IgD-negative memory B cell (primary cell): ENCODE measurements around the gene STK10. TPM values are rescaled to one million over a fixed set of nuclear protein-coding genes. Genes with fewer than 3 reads are reported as not detected.
A peak's percentile ranks its signal among the peaks of the same experiment; 100 is the strongest.
"Not testable (repeated sequence)": the region's sequence is repeated elsewhere in the genome, so short reads cannot be mapped to it uniquely, and the experiment has no call there.

ENCODE experiments used
- H3K27ac Mint-ChIP-seq, 3 donors: one replicate each; pipeline ENCODE4 v1.8.0; 2020 to 2022; ENCODE audit warnings: mild to moderate bottlenecking in 3 of 3, mixed read lengths in 3 of 3, moderate library complexity in 1 of 3
- H3K27me3 Mint-ChIP-seq: one replicate; pipeline ENCODE4 v1.8.0; 2021; ENCODE audit warnings: mixed read lengths
- H3K36me3 Mint-ChIP-seq: one replicate; pipeline ENCODE4 v1.8.0; 2020; ENCODE audit warnings: mild to moderate bottlenecking, mixed read lengths
- H3K4me1 Mint-ChIP-seq, 3 donors: one replicate each; pipeline ENCODE4 v1.8.0; 2020 to 2022; ENCODE audit warnings: mixed read lengths in 3 of 3, mild to moderate bottlenecking in 1 of 3
- H3K4me3 Mint-ChIP-seq, 4 donors: one replicate each; pipeline ENCODE4 v1.8.0; 2020 to 2022; ENCODE audit warnings: mild to moderate bottlenecking in 4 of 4, mixed read lengths in 4 of 4, moderate library complexity in 3 of 4
- H3K9me3 Mint-ChIP-seq, 3 donors: one replicate each; pipeline ENCODE4 v1.8.0; 2020 to 2021; ENCODE audit warnings: mixed read lengths in 3 of 3, mild to moderate bottlenecking in 1 of 3
- polyA plus RNA-seq: library from polyadenylated mRNA; unstranded; fragments of 300-500 nt; fragmentation: Illumina TruSeq; gene quantifications from one replicate; pipeline ENCODE4 v1.2.3, GENCODE V29; 2021

Gene STK10
- polyA plus RNA-seq, 1 donor from 2014 or later = 87.9 TPM

DNA sequence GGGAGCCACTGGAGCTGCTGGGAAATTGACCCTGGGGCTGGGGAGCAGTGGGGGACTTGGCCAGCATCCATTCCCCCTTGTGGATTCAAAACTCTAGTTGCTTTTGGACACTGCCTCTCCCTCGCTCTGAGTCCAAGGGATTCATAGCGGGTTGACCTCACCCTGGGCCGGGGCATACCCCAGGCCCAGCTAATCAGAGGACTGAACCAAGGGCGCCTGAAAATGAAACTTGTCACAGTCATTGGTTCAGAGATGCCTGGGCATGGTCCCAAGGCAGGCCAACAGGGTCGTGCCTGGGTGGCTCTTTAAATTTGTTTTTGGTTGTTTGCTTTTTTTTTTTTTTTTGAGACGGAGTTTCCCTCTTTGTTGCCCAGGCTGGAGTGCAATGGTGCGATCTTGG, 22.6 kb downstream of the STK10 start:
- H3K4me1 Mint-ChIP-seq = peaks cover 31 to 53% (median 32%) of the 10 kb centered on the region in 3 donors
- H3K27ac Mint-ChIP-seq = peak overlapping the region in 2 of 3 donors; percentile 59 to 92
- no peaks in the 10 kb centered on the region for H3K27me3 Mint-ChIP-seq
- no peaks in the 10 kb centered on the region for H3K9me3 Mint-ChIP-seq
- H3K4me3 Mint-ChIP-seq = peak overlapping the region in 2 of 4 donors; percentile 43 to 87
- H3K36me3 Mint-ChIP-seq = no peaks in the 10 kb centered on the region

- peak overlapping the region in 2 of 3 donors; percentile 53 to 92 for H3K27ac Mint-ChIP-seq
- H3K4me1 Mint-ChIP-seq = peaks cover 28 to 48% (median 29%) of the 10 kb centered on the region in 3 donors
- H3K9me3 Mint-ChIP-seq = no peaks in the 10 kb centered on the region
- H3K36me3 Mint-ChIP-seq = no peaks in the 10 kb centered on the region
- no peaks in the 10 kb centered on the region for H3K27me3 Mint-ChIP-seq
- peak overlapping the region in 1 of 4 donors; percentile 87 for H3K4me3 Mint-ChIP-seq
Measured at GRCh38 chr5:172164769-172165212, 23.2 kb downstream of the STK10 start.

DNA sequence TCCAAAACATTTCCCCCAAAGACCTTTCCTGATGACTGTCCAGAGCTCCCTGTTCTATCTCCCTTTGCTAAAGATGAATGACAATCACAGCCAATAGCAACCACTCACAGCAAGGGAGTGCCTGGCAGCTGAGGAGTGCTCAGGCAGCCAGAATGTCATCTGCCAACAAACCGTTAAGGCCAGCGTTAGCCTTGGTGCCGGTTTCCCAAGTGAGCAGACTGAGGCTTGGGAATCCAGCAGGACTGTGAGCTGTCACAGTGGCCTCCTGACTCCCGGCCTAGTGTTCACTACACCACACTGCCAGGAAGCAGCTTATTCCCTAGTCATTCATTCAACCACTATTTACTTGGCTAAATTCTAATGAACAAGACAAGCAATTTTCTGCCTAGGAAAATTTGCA, 24.7 kb downstream of the STK10 start:
- no peaks in the 10 kb centered on the region for H3K27me3 Mint-ChIP-seq
- peaks cover 33 to 47% (median 34%) of the 10 kb centered on the region in 3 donors for H3K4me1 Mint-ChIP-seq
- H3K27ac Mint-ChIP-seq = no peak overlapping the region
- H3K36me3 Mint-ChIP-seq = no peaks in the 10 kb centered on the region
- no peaks in the 10 kb centered on the region for H3K9me3 Mint-ChIP-seq
- H3K4me3 Mint-ChIP-seq = peak overlapping the region in 1 of 4 donors; percentile 22

- Mint-ChIP-seq H3K4me1 (peaks cover 35 to 46% (median 38%) of the 10 kb centered on the region in 3 donors), H3K4me3 (peak overlapping the region in 1 of 4 donors; percentile 23), H3K27ac (peak overlapping the region in 1 of 3 donors; percentile 32), H3K27me3 (no peaks in the 10 kb centered on the region), H3K36me3 (no peaks in the 10 kb centered on the region), H3K9me3 (no peaks in the 10 kb centered on the region)
Measured at GRCh38 chr5:172162987-172163343, 25.1 kb downstream of the STK10 start.

DNA sequence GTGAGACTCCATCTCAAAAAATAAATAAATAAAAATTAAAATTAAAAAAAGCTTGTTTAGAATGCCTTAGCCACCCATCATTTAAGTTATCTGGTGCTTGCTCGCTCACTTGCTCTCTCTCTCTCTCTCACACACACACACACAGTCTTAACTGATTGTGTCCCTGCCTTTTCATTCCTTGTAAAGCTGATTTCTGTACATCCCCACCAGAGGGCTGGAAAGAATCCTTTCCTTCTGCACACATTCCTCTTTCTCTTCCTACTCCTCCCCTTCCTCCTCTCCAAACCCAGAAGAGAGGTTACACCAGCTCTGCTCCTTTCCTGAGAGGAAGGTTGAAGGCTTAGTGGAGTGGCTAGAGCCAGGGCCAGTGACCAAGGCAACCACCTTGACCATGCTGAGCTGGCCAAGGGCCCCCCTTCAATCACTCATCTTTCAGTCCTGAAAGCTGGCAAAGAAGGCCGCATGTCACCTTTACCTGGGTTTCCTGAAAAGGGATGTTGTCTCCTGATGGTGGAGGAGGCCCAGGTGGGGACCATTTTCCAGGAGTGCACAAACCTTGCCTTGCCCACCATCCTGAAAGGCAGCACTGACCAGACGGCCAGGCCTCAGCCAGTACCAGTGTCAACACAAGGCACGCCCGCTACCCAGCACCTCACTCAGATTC, 25.6 kb downstream of the STK10 start:
- H3K27me3 Mint-ChIP-seq = no peaks in the 10 kb centered on the region
- H3K36me3 Mint-ChIP-seq = no peaks in the 10 kb centered on the region
- peak overlapping the region in 2 of 3 donors; percentile 32 to 96 for H3K27ac Mint-ChIP-seq
- peak overlapping the region in 1 of 4 donors; percentile 78 for H3K4me3 Mint-ChIP-seq
- peaks cover 33 to 45% (median 38%) of the 10 kb centered on the region in 3 donors for H3K4me1 Mint-ChIP-seq
- H3K9me3 Mint-ChIP-seq = no peaks in the 10 kb centered on the region

GRCh38 chr5:172160506-172160905, 27.5 kb downstream of the STK10 start:
- H3K27ac Mint-ChIP-seq = peak overlapping the region in 2 of 3 donors; percentile 12 to 86
- no peaks in the 10 kb centered on the region for H3K27me3 Mint-ChIP-seq
- peaks cover 7% of the 10 kb centered on the region for H3K36me3 Mint-ChIP-seq
- peaks cover 37 to 57% (median 38%) of the 10 kb centered on the region in 3 donors for H3K4me1 Mint-ChIP-seq
- H3K9me3 Mint-ChIP-seq = no peaks in the 10 kb centered on the region
- peak overlapping the region in 2 of 4 donors; percentile 23 to 66 for H3K4me3 Mint-ChIP-seq

DNA sequence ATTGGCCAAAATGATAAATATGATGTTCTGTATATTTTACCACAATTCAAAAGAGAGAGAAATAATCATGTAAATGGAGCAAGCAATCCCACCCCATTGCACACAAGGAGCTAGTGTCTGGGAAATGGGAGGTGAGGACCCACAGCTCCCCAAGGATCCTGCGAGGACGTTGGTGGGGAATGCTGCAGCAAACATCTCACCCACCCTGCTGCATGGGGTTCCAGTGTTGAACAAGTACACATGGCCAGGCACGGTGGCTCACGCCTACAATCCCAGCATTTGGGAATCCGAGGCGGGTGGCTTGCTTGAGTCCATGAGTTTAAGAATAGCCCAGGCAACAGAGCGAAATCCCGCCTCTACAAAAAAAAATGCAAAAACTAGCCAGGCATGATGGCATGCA, 29.0 kb downstream of the STK10 start:
- Mint-ChIP-seq H3K27ac (peak overlapping the region; percentile 65 to 84 (median 74)), H3K9me3 (no peaks in the 10 kb centered on the region), H3K36me3 (peaks cover 9% of the 10 kb centered on the region), H3K27me3 (no peaks in the 10 kb centered on the region), H3K4me1 (peaks cover 41 to 60% (median 48%) of the 10 kb centered on the region in 3 donors), H3K4me3 (peak overlapping the region in 2 of 4 donors; percentile 28 to 67)

- no peaks in the 10 kb centered on the region for H3K9me3 Mint-ChIP-seq
- peak overlapping the region in 2 of 4 donors; percentile 44 to 91 for H3K4me3 Mint-ChIP-seq
Measured at GRCh38 chr5:172156541-172156994, 31.5 kb downstream of the STK10 start.

DNA sequence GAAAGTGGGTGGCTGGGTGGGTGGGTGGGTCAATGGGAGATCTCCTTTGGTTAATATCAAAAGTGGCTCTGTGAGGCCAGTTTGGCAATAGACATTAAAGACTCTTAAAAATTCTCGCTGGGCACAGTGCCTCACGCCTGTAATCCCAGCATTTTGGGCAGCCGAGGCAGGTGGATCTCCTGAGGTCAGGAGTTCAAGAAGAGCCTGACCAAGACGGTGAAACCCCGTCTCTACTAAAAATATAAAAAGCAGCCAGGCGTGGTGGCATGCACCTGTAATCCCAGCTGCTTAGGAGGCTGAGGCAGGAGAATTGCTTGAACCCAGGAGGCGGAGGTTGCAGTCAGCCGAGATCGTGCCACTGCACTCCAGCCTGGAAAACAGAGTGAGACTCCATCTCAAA, 32.9 kb downstream of the STK10 start:
- Mint-ChIP-seq H3K4me3 (peak overlapping the region in 3 of 4 donors; percentile 4 to 49 (median 27)), H3K27ac (peak overlapping the region in 2 of 3 donors; percentile 74 to 96), H3K4me1 (peaks cover 54 to 69% (median 61%) of the 10 kb centered on the region in 3 donors)
- not testable (repeated sequence) for H3K9me3 Mint-ChIP-seq, H3K27me3 Mint-ChIP-seq, H3K36me3 Mint-ChIP-seq

More at GRCh38 chr5:172156541-172156994, 31.5 kb downstream of the STK10 start:
- Mint-ChIP-seq H3K36me3 (peaks cover 9% of the 10 kb centered on the region), H3K27ac (peak overlapping the region in 2 of 3 donors; percentile 30 to 78), H3K27me3 (no peaks in the 10 kb centered on the region), H3K4me1 (peaks cover 49 to 70% (median 60%) of the 10 kb centered on the region in 3 donors)

GRCh38 chr5:172153695-172154094, 34.3 kb downstream of the STK10 start:
- Mint-ChIP-seq H3K27ac (peak overlapping the region; percentile 74 to 96 (median 85)), H3K4me3 (peak overlapping the region in 1 of 4 donors; percentile 70), H3K9me3 (no peaks in the 10 kb centered on the region), H3K27me3 (no peaks in the 10 kb centered on the region), H3K4me1 (peaks cover 51 to 63% (median 54%) of the 10 kb centered on the region in 3 donors), H3K36me3 (peaks cover 9% of the 10 kb centered on the region)

- Mint-ChIP-seq H3K4me3 (peak overlapping the region in 2 of 4 donors; percentile 16 to 48), H3K27ac (peak overlapping the region in 2 of 3 donors; percentile 74 to 87), H3K36me3 (peaks cover 6% of the 10 kb centered on the region), H3K27me3 (no peaks in the 10 kb centered on the region), H3K4me1 (peaks cover 44 to 56% (median 46%) of the 10 kb centered on the region in 3 donors), H3K9me3 (no peaks in the 10 kb centered on the region)
Measured at GRCh38 chr5:172151661-172152210, 36.3 kb downstream of the STK10 start.

GRCh38 chr5:172150514-172151425, 37.3 kb downstream of the STK10 start:
- Mint-ChIP-seq H3K27ac (peak overlapping the region; percentile 85 to 94 (median 91)), H3K36me3 (peaks cover 2% of the 10 kb centered on the region), H3K4me1 (peaks cover 38 to 50% (median 42%) of the 10 kb centered on the region in 3 donors), H3K4me3 (peak overlapping the region; percentile 3 to 82 (median 44)), H3K9me3 (no peaks in the 10 kb centered on the region), H3K27me3 (no peaks in the 10 kb centered on the region)

DNA sequence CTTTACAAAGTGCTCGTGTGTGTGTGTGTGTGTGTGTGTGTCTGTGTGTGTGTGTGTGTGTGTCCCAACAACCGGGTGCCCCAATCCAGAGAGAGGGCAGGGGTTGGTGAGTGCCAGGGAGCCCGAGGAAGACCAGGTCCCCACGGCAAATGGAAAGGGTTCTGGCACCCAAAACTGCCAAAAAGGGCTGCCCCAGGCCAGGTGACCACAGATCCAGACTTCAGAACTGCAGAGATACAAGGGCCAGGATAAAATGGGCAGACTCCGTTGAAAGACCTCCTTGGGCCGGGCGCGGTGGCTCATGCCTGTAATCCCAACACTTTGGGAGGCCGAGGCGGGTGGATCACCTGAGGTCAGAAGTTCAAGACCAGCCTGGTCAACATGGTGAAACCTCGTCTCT, 38.5 kb downstream of the STK10 start:
- H3K4me3 Mint-ChIP-seq = not testable (repeated sequence)

GRCh38 chr5:172149073-172149472, 39.0 kb downstream of the STK10 start:
- H3K27me3 Mint-ChIP-seq = no peaks in the 10 kb centered on the region
- no peaks in the 10 kb centered on the region for H3K36me3 Mint-ChIP-seq
- no peaks in the 10 kb centered on the region for H3K9me3 Mint-ChIP-seq
- no peak overlapping the region for H3K27ac Mint-ChIP-seq
- H3K4me1 Mint-ChIP-seq = peaks cover 42 to 53% (median 45%) of the 10 kb centered on the region in 3 donors
- no peak overlapping the region for H3K4me3 Mint-ChIP-seq

More for the DNA sequence above, 38.5 kb downstream of the STK10 start:
- peaks cover 41 to 52% (median 42%) of the 10 kb centered on the region in 3 donors for H3K4me1 Mint-ChIP-seq
- not testable (repeated sequence) for H3K27ac Mint-ChIP-seq, H3K27me3 Mint-ChIP-seq, H3K36me3 Mint-ChIP-seq, H3K9me3 Mint-ChIP-seq
